ENCODE data around the gene ITGA5. TPM values are rescaled to one million over a fixed set of nuclear protein-coding genes. Genes with fewer than 3 reads are reported as not detected.

The ITGA5 gene
- total RNA-seq, 1 experiment from 2014 or later: 75.8 TPM

DNA sequence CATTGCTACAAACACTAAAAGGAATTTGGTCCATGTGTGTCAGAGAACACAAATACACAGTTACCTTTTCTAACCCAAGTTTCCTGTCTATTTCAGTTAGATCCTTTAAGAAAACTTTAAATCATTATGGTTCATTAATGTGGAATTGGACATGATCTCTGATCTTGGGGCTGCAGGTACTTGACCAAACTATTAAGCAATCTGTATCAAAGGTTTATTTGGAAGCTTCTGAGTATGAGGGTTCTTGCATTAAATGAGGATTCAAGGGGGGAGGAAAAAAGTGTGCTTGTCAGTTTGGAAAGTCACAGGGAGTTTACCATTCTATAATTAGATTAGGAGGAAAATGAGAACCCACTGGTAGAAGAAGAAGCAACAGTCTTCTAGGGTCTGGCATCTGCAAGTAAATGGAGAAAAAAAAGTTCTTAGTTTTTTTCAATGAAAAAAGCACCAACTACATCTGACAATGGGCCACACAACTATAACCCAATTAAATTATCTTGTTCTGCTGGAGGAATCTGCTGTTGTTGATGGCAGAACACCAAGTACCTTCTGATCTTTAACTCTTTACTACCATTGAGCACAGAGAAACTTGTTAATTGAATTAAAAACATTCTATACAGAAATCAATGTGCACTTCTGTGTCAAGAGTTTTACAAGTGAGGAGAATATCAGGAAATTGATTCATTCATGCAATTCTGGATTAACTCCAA lies 36.8 kb upstream of the ITGA5 start:
- no TSS peak for BruUV-seq (replicated peaks)
- TF ChIP-seq POLR2AphosphoS5 (IDR thresholded peaks at IDR 0.05; ENCODE audit: low read depth, low read length): no peak
- TF ChIP-seq SIN3A (IDR thresholded peaks at IDR 0.05; ENCODE audit: borderline replicate concordance, insufficient read depth, low read depth, low read length): no peak
- TF ChIP-seq REST (IDR thresholded peaks at IDR 0.05; ENCODE audit: insufficient read depth in 1 of 2, low read depth in 2 of 2, low read length in 1 of 2): no peak
- TF ChIP-seq TCF7L2 (IDR thresholded peaks at IDR 0.05; ENCODE audit: low read depth, low read length): no peak
- no peak for TF ChIP-seq CTCF (IDR thresholded peaks at IDR 0.05)
- H3K36me3 ChIP-seq (ENCODE audit: control insufficient read depth, insufficient read depth, low read length): no peaks in the 10 kb centered on the region
- CTCF ChIA-PET: interaction anchor here (0.7 kb wide), 1 partner anchor 9 kb away, joined by 3 read pairs; no protein-coding TSS in a partner anchor
- no peaks in the 10 kb centered on the region for H3K9me3 ChIP-seq (ENCODE audit: control insufficient read depth, insufficient read depth, low read depth, low read length)
- H3K4me1 ChIP-seq (ENCODE audit: control insufficient read depth, insufficient read depth, low read length): no peaks in the 10 kb centered on the region
- no peak overlapping the region for H3K27ac ChIP-seq (ENCODE audit: low read length)
- POLR2A ChIA-PET: no interaction called here
- in situ Hi-C loops (cut with HindIII; ENCODE audit: low pct_unique_long_range_greater_than_20kb, low sequenced_read_pairs): no loop called here
- ATAC-seq: no peak
- DNase-seq (ENCODE audit: low read depth, low spot score): no peak
- H3K27me3 ChIP-seq (ENCODE audit: control insufficient read depth, insufficient read depth, low read length): peaks cover 28% of the 10 kb centered on the region
- intact Hi-C loops (cut with micrococcal nuclease; ENCODE audit: unreplicated experiment): no loop called here
- no peak overlapping the region for H3K4me3 ChIP-seq (ENCODE audit: low read depth in 2 of 2, low read length in 2 of 2)

- DNase-seq (ENCODE audit: low read depth, low spot score) (no peak), ATAC-seq (no peak)
- in situ Hi-C loops (cut with HindIII; ENCODE audit: low pct_unique_long_range_greater_than_20kb, low sequenced_read_pairs) (no loop called here), intact Hi-C loops (cut with micrococcal nuclease; ENCODE audit: unreplicated experiment) (no loop called here)
- BruUV-seq (replicated peaks): no TSS peak
- POLR2A ChIA-PET: no interaction called here
- no peaks in the 10 kb centered on the region for H3K4me1 ChIP-seq (ENCODE audit: control insufficient read depth, insufficient read depth, low read length)
- CTCF ChIA-PET: no interaction called here
- no peaks in the 10 kb centered on the region for H3K36me3 ChIP-seq (ENCODE audit: control insufficient read depth, insufficient read depth, low read length)
- no peaks in the 10 kb centered on the region for H3K9me3 ChIP-seq (ENCODE audit: control insufficient read depth, insufficient read depth, low read depth, low read length)
- H3K4me3 ChIP-seq (ENCODE audit: low read depth in 2 of 2, low read length in 2 of 2): no peak overlapping the region
- H3K27me3 ChIP-seq (ENCODE audit: control insufficient read depth, insufficient read depth, low read length): peaks cover 15% of the 10 kb centered on the region; the same call in 1 of the 2 replicates
- no peak for TF ChIP-seq POLR2AphosphoS5 (IDR thresholded peaks at IDR 0.05; ENCODE audit: low read depth, low read length)
- TF ChIP-seq CTCF (IDR thresholded peaks at IDR 0.05): no peak
- no peak for TF ChIP-seq SIN3A (IDR thresholded peaks at IDR 0.05; ENCODE audit: borderline replicate concordance, insufficient read depth, low read depth, low read length)
- no peak for TF ChIP-seq REST (IDR thresholded peaks at IDR 0.05; ENCODE audit: insufficient read depth in 1 of 2, low read depth in 2 of 2, low read length in 1 of 2)
- no peak for TF ChIP-seq TCF7L2 (IDR thresholded peaks at IDR 0.05; ENCODE audit: low read depth, low read length)
- no peak overlapping the region for H3K27ac ChIP-seq (ENCODE audit: low read length)
Observed at GRCh38 chr12:54452628-54453027, 33.6 kb upstream of the ITGA5 start.

Data from Panc1 (cell line).